Epithelial cell of esophagus (primary cell): ENCODE data around the gene COPS4.
"Not testable (repeated sequence)": the region's sequence is repeated elsewhere in the genome, so short reads cannot be mapped to it uniquely, and the experiment has no call there.

Experiments used
- DNase-seq: peaks from one replicate; pipeline ENCODE4 v3.0.0; 2010; ENCODE audit warnings: low read depth
- H3K4me3 ChIP-seq: 2 replicates; pipeline ENCODE4 v1.5.1; 2011; ENCODE audit warnings: mild to moderate bottlenecking, low read length, control low read depth
- CTCF ChIP-seq: IDR thresholded peaks from 2 replicates; pipeline ENCODE4 v1.5.1; 2011; ENCODE audit warnings: low read depth, mild to moderate bottlenecking, low read length, control low read depth, inconsistent platforms; ENCODE audit not compliant: insufficient read depth; ENCODE audit errors: missing control alignments

COPS4 gene

DNA sequence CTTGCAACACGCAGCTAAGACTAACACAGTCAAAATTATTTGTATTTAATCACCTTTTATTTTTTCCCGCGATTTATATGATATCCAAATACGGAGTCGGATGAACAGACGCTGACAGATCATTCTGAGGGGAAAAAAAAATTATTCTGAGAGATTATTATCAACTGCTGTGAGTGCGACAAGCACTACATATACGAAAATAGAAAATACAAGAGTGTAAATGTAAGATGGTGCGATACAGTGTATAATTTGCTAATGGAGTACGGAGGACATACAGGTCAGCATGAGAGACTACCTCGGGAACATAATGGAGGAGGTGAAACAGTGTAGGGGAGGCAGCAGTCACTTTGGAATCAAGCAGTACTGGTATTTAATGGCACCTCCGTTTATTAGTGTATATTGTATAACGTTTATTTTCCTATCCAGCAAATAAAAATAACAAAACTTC, 21.5 kb upstream of the COPS4 start:
- no peak for TF ChIP-seq CTCF
- peak overlapping the region; percentile 63 for H3K4me3 ChIP-seq
- no peak for DNase-seq

GRCh38 chr4:83013902-83014301, 21.1 kb upstream of the COPS4 start:
- H3K4me3 ChIP-seq = no peak overlapping the region
- DNase-seq = no peak
- TF ChIP-seq CTCF = no peak

- no peak for DNase-seq
- no peak for TF ChIP-seq CTCF
- no peak overlapping the region for H3K4me3 ChIP-seq
Measured at GRCh38 chr4:83019794-83020494, 15.0 kb upstream of the COPS4 start.

GRCh38 chr4:83022724-83023450, 12.1 kb upstream of the COPS4 start:
- H3K4me3 ChIP-seq = no peak overlapping the region
- DNase-seq = peak; percentile 59
- no peak for TF ChIP-seq CTCF

DNA sequence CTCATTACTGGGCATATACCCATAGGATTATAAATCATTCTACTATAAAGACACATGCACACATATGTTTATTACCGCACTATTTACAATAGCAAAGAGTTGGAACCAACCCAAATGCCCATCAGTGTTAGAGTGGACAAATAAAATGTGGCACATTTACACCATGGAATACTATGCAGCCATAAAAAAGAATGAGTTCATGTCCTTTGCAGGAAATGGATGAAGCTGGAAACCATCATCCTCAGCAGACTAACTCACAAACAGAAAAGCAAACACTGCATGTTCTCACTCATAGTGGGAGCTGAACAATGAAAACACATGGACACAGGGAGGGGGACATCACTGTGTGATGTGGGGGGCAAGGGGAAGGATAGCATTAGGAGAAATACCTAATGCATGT, 11.4 kb upstream of the COPS4 start:
- not testable (repeated sequence) for DNase-seq, H3K4me3 ChIP-seq

GRCh38 chr4:83024233-83024632, 10.8 kb upstream of the COPS4 start:
- no peak for DNase-seq
- no peak for TF ChIP-seq CTCF
- no peak overlapping the region for H3K4me3 ChIP-seq

DNA sequence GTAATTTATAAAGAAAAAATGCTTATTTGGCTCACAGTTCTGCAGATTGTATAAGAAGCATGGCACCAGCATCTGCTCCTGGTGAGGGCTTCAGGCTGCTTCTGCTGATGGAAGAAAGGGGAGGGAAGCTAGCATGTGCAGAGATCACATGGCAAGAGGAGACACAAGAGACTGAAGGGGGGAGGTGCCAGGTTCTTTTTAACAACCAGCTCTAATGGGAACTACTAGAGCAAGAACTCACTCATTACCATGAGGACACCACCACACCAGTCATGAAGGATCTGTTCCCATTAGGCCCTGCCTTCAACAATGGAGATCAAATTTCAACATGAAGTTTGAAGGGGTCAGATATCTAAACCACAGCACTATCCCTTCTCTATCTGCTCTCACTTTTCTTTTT, 9.4 kb upstream of the COPS4 start:
- DNase-seq = no peak
- H3K4me3 ChIP-seq = no peak overlapping the region
- TF ChIP-seq CTCF = no peak
